ENCODE results near the gene BPIFB3.

GRCh38 chr20:33042430-33042829, 11.3 kb upstream of the BPIFB3 start:
- no peak for TF ChIP-seq EZH2 (IDR thresholded peaks at IDR 0.05)
- TF ChIP-seq POLR2AphosphoS5 (IDR thresholded peaks at IDR 0.05; ENCODE audit: borderline replicate concordance, low read depth, low read length), result no peak

Data from SK-N-MC (cell line).